ENCODE results near the gene ANKRD22.

The ANKRD22 gene

GRCh38 chr10:88793712-88794299 is 57.8 kb downstream of the ANKRD22 start:
- peak; percentile 77 for DNase-seq

GRCh38 chr10:88792661-88793060 is 59.0 kb downstream of the ANKRD22 start:
- peak; percentile 95 for DNase-seq

GRCh38 chr10:88791924-88792323 is 59.7 kb downstream of the ANKRD22 start:
- DNase-seq: peak; percentile 44

- no peak for DNase-seq
These were observed 62.7 kb downstream of the ANKRD22 start for GRCh38 chr10:88788924-88789323.

- DNase-seq: no peak
These were observed 64.2 kb downstream of the ANKRD22 start for GRCh38 chr10:88787463-88787862.

GRCh38 chr10:88786032-88786770 is 65.4 kb downstream of the ANKRD22 start:
- no peak for DNase-seq

- DNase-seq: no peak
These were observed 67.9 kb downstream of the ANKRD22 start for GRCh38 chr10:88783724-88784123.

GRCh38 chr10:88782222-88782621 is 69.4 kb downstream of the ANKRD22 start:
- DNase-seq: no peak

GRCh38 chr10:88781206-88781605 is 70.4 kb downstream of the ANKRD22 start:
- no peak for DNase-seq

All from inflammatory macrophage treated with lipopolysaccharide for 4 hours (primary cell).